Astrocyte (in vitro differentiated cells and primary cell): Measurements from ENCODE around the gene PLEKHA7.

Experiments
- CTCF ChIP-seq: IDR thresholded peaks from 2 replicates; pipeline ENCODE4 v1.5.1; 2011; ENCODE audit warnings: low read depth, mild to moderate bottlenecking, inconsistent platforms, low read length, moderate library complexity; ENCODE audit not compliant: insufficient read depth
- EZH2 ChIP-seq: IDR thresholded peaks from 2 replicates; pipeline ENCODE4 v1.6.1; 2012; ENCODE audit warnings: mild to moderate bottlenecking, low read length, inconsistent platforms; ENCODE audit not compliant: insufficient read depth

GRCh38 chr11:16737818-16738192 is 276.4 kb downstream of the PLEKHA7 start:
- no peak for TF ChIP-seq CTCF
- TF ChIP-seq EZH2: no peak
